ENCODE results near the gene MOCS1.

Gene MOCS1

GRCh38 chr6:39881851-39882530 lies 52.3 kb downstream of the MOCS1 start:
- FAIRE-seq: no peak
- DNase-seq (ENCODE audit: low spot score): no peak

- no peak for DNase-seq (ENCODE audit: low spot score)
- no peak for FAIRE-seq
Observed at GRCh38 chr6:39880594-39880993, 53.7 kb downstream of the MOCS1 start.

- FAIRE-seq: no peak
- DNase-seq (ENCODE audit: low spot score): no peak
Observed at GRCh38 chr6:39879535-39879934, 54.7 kb downstream of the MOCS1 start.

GRCh38 chr6:39876826-39877225 lies 57.4 kb downstream of the MOCS1 start:
- no peak for FAIRE-seq

GRCh38 chr6:39876111-39876510 lies 58.2 kb downstream of the MOCS1 start:
- no peak for FAIRE-seq
- no peak for DNase-seq (ENCODE audit: low spot score)

More at GRCh38 chr6:39876826-39877225, 57.4 kb downstream of the MOCS1 start:
- DNase-seq (ENCODE audit: low spot score): no peak

- FAIRE-seq (no peak), DNase-seq (ENCODE audit: low spot score) (no peak)
Observed at GRCh38 chr6:39873439-39873838, 60.8 kb downstream of the MOCS1 start.

- DNase-seq (ENCODE audit: low spot score): no peak
- FAIRE-seq: no peak
Observed at GRCh38 chr6:39870950-39871349, 63.3 kb downstream of the MOCS1 start.

GRCh38 chr6:39867592-39867991 lies 66.7 kb downstream of the MOCS1 start:
- DNase-seq (ENCODE audit: low spot score): no peak
- FAIRE-seq: no peak

GRCh38 chr6:39865011-39865888 lies 69.0 kb downstream of the MOCS1 start:
- DNase-seq (ENCODE audit: low spot score) (peak; percentile 36), FAIRE-seq (no peak)

- FAIRE-seq: no peak
- DNase-seq (ENCODE audit: low spot score): no peak
Observed at GRCh38 chr6:39861663-39862062, 72.6 kb downstream of the MOCS1 start.

- DNase-seq (ENCODE audit: low spot score): no peak
- FAIRE-seq: no peak
Observed at GRCh38 chr6:39859025-39859424, 75.2 kb downstream of the MOCS1 start.

- DNase-seq (ENCODE audit: low spot score): no peak
- FAIRE-seq: no peak
Observed at GRCh38 chr6:39855356-39855995, 78.8 kb downstream of the MOCS1 start.

Measured in RCC 7860 (cell line).